ENCODE data around the gene RASA2.
A peak's percentile ranks its signal among the peaks of the same experiment; 100 is the strongest.

DNA sequence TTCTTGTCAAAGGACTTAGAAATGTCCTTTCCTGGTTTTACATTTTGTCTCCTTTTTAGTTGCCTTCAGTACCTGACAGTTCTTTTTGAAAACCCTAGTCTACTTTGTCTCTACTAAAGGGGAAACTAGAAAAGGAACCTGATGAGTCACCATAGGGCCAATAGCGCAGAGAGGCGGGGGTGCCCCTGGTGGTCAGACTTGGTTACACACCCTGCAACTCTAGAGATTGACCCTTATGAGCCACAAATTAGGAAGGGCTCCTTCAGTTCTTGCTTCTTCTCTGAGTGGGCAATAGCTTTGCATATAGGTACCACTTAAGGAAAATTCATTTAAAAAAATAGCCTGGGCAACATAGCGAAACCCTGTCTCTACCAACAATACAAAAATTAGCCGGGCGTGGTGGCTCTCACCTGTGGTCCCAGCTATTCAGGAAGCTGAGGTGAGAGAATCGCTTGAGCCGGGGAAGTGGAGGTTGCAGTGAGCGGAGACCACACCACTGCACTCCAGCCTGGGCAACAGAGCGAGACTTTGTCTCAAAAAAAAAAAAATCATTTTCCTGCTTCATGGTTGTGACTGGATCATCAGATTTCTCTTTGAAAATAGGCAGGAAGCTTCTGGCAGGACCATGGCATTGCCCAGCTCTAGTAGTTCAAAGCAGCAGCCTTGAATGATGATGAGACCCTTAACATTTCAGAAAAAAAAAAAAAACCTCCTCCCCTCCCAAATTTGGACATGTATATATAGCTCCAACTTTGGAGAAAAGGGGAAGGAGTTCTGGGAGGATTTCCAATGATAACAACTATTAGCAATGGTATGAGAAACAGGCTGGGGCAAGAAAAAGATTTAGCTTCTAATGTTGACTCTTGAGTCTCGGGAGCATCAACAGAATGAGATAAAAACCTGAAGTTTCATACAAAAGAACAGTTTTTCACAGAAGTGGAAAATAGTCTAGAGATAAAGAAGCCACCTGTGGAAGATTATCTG lies 45.2 kb upstream of the RASA2 start:
- TF ChIP-seq, protein P1, sequence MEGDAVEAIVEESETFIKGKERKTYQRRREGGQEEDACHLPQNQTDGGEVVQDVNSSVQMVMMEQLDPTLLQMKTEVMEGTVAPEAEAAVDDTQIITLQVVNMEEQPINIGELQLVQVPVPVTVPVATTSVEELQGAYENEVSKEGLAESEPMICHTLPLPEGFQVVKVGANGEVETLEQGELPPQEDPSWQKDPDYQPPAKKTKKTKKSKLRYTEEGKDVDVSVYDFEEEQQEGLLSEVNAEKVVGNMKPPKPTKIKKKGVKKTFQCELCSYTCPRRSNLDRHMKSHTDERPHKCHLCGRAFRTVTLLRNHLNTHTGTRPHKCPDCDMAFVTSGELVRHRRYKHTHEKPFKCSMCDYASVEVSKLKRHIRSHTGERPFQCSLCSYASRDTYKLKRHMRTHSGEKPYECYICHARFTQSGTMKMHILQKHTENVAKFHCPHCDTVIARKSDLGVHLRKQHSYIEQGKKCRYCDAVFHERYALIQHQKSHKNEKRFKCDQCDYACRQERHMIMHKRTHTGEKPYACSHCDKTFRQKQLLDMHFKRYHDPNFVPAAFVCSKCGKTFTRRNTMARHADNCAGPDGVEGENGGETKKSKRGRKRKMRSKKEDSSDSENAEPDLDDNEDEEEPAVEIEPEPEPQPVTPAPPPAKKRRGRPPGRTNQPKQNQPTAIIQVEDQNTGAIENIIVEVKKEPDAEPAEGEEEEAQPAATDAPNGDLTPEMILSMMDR (IDR thresholded peaks at IDR 0.05) = peak; percentile 91
- no peak for TF ChIP-seq POLR2AphosphoS5 (IDR thresholded peaks at IDR 0.05; ENCODE audit: low read depth, low read length)
- TF ChIP-seq, protein P2, sequence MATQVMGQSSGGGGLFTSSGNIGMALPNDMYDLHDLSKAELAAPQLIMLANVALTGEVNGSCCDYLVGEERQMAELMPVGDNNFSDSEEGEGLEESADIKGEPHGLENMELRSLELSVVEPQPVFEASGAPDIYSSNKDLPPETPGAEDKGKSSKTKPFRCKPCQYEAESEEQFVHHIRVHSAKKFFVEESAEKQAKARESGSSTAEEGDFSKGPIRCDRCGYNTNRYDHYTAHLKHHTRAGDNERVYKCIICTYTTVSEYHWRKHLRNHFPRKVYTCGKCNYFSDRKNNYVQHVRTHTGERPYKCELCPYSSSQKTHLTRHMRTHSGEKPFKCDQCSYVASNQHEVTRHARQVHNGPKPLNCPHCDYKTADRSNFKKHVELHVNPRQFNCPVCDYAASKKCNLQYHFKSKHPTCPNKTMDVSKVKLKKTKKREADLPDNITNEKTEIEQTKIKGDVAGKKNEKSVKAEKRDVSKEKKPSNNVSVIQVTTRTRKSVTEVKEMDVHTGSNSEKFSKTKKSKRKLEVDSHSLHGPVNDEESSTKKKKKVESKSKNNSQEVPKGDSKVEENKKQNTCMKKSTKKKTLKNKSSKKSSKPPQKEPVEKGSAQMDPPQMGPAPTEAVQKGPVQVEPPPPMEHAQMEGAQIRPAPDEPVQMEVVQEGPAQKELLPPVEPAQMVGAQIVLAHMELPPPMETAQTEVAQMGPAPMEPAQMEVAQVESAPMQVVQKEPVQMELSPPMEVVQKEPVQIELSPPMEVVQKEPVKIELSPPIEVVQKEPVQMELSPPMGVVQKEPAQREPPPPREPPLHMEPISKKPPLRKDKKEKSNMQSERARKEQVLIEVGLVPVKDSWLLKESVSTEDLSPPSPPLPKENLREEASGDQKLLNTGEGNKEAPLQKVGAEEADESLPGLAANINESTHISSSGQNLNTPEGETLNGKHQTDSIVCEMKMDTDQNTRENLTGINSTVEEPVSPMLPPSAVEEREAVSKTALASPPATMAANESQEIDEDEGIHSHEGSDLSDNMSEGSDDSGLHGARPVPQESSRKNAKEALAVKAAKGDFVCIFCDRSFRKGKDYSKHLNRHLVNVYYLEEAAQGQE (IDR thresholded peaks at IDR 0.05; ENCODE audit: insufficient read depth in 1 of 2, low read depth in 2 of 2, low read length in 1 of 2) = no peak
- TF ChIP-seq TCF7L2 (IDR thresholded peaks at IDR 0.05; ENCODE audit: low read depth, low read length) = no peak
